AG09319 (cell line): ENCODE data around the gene ZNF724.
"Not testable (repeated sequence)": the region's sequence is repeated elsewhere in the genome, so short reads cannot be mapped to it uniquely, and the experiment has no call there.

Source experiments
- DNase-seq: peaks from one replicate; pipeline ENCODE4 v3.0.0-alpha.2; 2010; ENCODE audit warnings: low read depth; ENCODE audit errors: extremely low read depth
- TF ChIP-seq, protein P1 (sequence below): IDR thresholded peaks from 2 replicates; pipeline ENCODE4 v1.5.1; 2011; ENCODE audit warnings: low read depth, mild to moderate bottlenecking, inconsistent platforms, low read length, moderate library complexity

The ZNF724 gene

DNA sequence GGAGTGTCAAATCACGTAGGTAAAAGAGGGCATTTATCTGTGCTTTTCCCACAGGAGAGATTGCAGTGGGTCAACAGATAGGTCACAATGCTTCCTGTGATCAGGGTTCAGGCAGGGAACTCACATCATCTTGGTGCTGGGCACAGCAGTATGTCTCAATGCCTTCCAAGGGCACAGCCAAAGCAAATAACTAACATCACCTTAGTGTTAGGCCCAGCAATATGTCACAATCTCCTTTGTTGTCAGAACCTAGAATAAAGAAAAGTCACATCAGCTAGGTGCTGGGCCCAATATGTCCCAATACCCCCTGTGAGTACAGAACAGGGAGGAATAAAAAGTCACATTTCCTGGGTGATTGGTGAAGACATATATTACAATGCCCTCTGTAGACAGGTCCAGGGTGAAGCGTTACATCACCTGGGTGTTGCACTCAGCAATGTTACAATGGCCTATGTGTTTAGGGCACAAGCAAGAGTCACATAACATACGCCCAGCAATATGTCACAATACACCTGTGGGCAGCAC is 11.4 kb upstream of the ZNF724 start:
- no peak for DNase-seq
- TF ChIP-seq, protein P1, sequence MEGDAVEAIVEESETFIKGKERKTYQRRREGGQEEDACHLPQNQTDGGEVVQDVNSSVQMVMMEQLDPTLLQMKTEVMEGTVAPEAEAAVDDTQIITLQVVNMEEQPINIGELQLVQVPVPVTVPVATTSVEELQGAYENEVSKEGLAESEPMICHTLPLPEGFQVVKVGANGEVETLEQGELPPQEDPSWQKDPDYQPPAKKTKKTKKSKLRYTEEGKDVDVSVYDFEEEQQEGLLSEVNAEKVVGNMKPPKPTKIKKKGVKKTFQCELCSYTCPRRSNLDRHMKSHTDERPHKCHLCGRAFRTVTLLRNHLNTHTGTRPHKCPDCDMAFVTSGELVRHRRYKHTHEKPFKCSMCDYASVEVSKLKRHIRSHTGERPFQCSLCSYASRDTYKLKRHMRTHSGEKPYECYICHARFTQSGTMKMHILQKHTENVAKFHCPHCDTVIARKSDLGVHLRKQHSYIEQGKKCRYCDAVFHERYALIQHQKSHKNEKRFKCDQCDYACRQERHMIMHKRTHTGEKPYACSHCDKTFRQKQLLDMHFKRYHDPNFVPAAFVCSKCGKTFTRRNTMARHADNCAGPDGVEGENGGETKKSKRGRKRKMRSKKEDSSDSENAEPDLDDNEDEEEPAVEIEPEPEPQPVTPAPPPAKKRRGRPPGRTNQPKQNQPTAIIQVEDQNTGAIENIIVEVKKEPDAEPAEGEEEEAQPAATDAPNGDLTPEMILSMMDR: no peak

DNA sequence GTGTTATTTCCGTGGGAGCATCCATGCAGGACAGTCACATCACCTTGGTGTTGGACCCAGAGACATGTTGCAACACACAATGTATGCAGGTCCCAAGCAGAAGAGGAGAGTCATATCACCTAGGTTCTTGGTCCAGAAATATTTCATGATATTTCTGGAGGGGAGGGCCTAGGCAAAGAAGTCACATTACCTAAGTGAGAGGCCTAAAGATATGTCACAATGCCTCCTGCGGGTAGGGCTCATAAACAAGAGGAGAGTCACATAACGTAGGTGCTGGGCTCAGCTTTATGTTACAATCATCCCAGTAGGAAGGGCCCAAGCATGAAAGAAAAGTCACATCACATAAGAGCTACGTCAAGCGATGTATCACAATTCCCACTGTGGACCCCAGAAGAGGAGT is 10.8 kb upstream of the ZNF724 start:
- TF ChIP-seq, protein P1: no peak
- DNase-seq: no peak

GRCh38 chr19:23259961-23260360 is 9.8 kb upstream of the ZNF724 start:
- TF ChIP-seq, protein P1: no peak
- DNase-seq: no peak

GRCh38 chr19:23255700-23256099 is 5.5 kb upstream of the ZNF724 start:
- no peak for DNase-seq
- TF ChIP-seq, protein P1: no peak

DNA sequence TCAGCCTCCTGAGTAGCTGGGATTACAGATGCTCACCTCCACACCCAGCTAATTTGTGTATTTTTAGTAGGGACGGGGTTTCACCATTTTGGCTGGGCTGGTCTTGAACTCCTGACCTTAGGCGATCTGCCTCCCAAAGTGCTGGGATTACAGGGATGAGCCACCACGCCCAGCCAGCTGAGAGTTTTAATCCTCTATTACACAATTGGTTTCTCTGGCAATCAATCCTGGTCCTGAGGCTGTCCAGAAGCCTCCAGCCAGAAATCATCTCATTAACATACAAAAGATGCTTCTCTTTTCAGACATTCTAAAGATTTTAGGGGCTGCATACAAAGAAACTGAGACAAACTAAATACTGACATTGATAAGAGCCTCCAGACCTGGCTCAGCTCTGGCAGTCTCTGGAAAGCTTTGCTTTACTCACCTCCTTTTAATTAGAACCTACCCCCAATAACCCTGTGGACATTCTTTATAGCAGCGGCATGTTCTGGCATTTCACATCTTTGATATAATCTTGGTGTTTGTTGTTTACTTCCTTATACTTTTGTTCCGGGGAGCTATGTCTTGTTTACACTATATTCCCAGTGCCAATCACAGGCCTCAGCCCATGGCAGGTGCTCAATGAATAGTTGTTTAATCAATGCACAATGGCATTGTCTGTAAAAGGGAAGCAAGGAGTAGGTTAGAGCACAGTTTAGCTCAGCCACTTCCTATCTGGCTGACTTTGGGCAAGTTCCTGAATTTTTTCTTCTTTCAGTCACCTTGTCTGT is 4.1 kb upstream of the ZNF724 start:
- TF ChIP-seq, protein P1: no peak
- DNase-seq: no peak

DNA sequence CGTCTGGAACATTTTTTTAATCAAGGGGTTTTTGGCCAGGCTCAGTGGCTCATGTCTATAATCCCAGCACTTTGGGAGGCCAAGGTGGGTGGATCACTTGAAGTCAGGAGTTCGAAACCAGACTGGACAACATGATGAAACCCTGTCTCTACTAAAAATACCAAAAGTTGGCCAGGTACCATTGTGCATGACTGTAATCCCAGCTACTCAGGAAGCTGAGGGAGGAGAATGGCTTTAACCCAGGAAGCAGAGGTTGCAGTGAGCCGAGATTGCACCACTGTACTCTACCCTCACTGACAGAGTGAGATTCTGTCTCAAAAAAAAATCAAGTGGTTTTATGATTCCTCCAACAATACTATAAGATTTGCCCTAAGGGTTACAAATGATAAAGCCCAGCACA is 3.1 kb upstream of the ZNF724 start:
- not testable (repeated sequence) for DNase-seq

DNA sequence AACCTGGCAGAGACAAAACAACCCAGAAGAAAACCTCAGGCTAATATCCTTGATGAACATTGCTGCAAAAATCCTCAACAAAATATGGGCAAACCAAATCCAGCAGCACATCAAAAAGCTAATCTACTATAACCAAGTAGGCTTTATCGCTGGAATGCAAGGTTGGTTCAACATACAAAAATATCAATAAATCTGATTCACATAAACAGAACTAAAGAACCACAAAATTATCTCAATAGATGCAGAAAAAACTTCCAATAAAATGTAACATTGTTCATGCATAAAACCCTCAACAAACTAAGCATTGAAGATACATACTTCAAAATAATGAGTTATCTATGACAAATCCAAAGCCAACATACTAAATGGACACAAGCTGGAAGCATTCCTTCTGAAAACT is 8.8 kb downstream of the ZNF724 start:
- no peak for DNase-seq
- TF ChIP-seq, protein P1: no peak
